HepG2 (cell line): ENCODE measurements around the gene TOMM40L. TPM values are rescaled to one million over a fixed set of nuclear protein-coding genes. Genes with fewer than 3 reads are reported as not detected.

Experiments
- CREM ChIP-seq, 2 experiments: sonication (generic) in 1 of 2; formaldehyde crosslinking in 1 of 2; IDR thresholded peaks; 2 replicates each; pipeline versions ENCODE4 v1.4.0 to v1.6.1; 2016 to 2020; ENCODE audit warnings: antibody characterized with exemption in 1 of 2, mild to moderate bottlenecking in 1 of 2, missing genetic modification reagents in 1 of 2
- DPF2 ChIP-seq: sonication (generic); formaldehyde crosslinking; IDR thresholded peaks from 2 replicates; pipeline ENCODE4 v1.4.0; 2020; ENCODE audit warnings: mild to moderate bottlenecking, low read depth, missing genetic modification reagents, borderline replicate concordance
- ELF1 ChIP-seq: sonication (generic); formaldehyde crosslinking; IDR thresholded peaks from 2 replicates; pipeline ENCODE4 v1.4.0; 2020; ENCODE audit warnings: missing genetic modification reagents
- FOXP1 ChIP-seq, 2 experiments: fragments of 450-650 bp in 1 of 2; IDR thresholded peaks; 2 replicates each; pipeline ENCODE4 v1.6.1; 2017 to 2018; ENCODE audit warnings: antibody characterized with exemption in 1 of 2
- GATAD1 ChIP-seq: IDR thresholded peaks from 2 replicates; pipeline ENCODE4 v1.6.1; 2016; ENCODE audit warnings: missing genetic modification reagents, missing compliant biosample characterization
- HMG20A ChIP-seq: IDR thresholded peaks from 2 replicates; pipeline ENCODE4 v1.6.1; 2016; ENCODE audit warnings: borderline replicate concordance
- PPARG ChIP-seq: conservative IDR thresholded peaks from 2 replicates; pipeline ENCODE4 v1.6.1; 2016; ENCODE audit warnings: missing biosample characterization, missing genetic modification reagents
- SP140L ChIP-seq: sonication (generic); formaldehyde crosslinking; IDR thresholded peaks from 2 replicates; pipeline ENCODE4 v1.4.0; 2020; ENCODE audit warnings: missing genetic modification reagents, borderline replicate concordance
- SYNCRIP ChIP-seq: fragments of 200-400 bp; formaldehyde crosslinking; IDR thresholded peaks from 2 replicates; pipeline ENCODE4 v1.6.1; 2018; ENCODE audit warnings: mild to moderate bottlenecking, low read depth, low read length; ENCODE audit not compliant: insufficient read depth
- TCF12 ChIP-seq, 2 experiments: fragments of 450-650 bp in 1 of 2; sonication (generic) in 1 of 2; formaldehyde crosslinking in 1 of 2; IDR thresholded peaks; 2 replicates each; pipeline versions ENCODE4 v1.6.1 to v1.8.0; 2017 to 2022; ENCODE audit warnings: antibody characterized with exemption in 1 of 2, mild to moderate bottlenecking in 1 of 2, missing genetic modification reagents in 1 of 2, moderate library complexity in 1 of 2
- TOE1 ChIP-seq: sonication (generic); formaldehyde crosslinking; IDR thresholded peaks from 2 replicates; pipeline ENCODE4 v1.4.0; 2020; ENCODE audit warnings: mild to moderate bottlenecking, missing genetic modification reagents
- YEATS2 ChIP-seq: sonication (generic); formaldehyde crosslinking; IDR thresholded peaks from 2 replicates; pipeline ENCODE4 v1.4.0; 2020; ENCODE audit warnings: missing genetic modification reagents, borderline replicate concordance
- ZNF83 ChIP-seq: sonication (generic); formaldehyde crosslinking; IDR thresholded peaks from 2 replicates; pipeline ENCODE4 v1.4.0; 2020; ENCODE audit warnings: missing genetic modification reagents, mild to moderate bottlenecking, borderline replicate concordance
- polyA plus RNA-seq, 8 experiments: library from polyadenylated mRNA; depleted of rRNA in 3 of 8; stranded (reverse) in 7 of 8; unstranded in 1 of 8; fragments of >200 nt; fragmentation: Illumina TruSeq in 4 of 8; extraction: Trizol in 4 of 8; gene quantifications; 2 replicates each; pipeline versions ENCODE4 v1.2.1 to v1.2.3, GENCODE V29; 2011 to 2016; ENCODE audit warnings: low read depth in 4 of 8, missing spikeins in 1 of 8, mixed read lengths in 1 of 8; ENCODE audit not compliant: insufficient read depth in 1 of 8
- total RNA-seq, 5 experiments: library from RNA; depleted of rRNA; stranded (reverse); fragments of >200 nt; fragmentation: Illumina TruSeq; extraction: Trizol; gene quantifications; 2 replicates each; pipeline ENCODE4 v1.2.3, GENCODE V29; 2016; ENCODE audit warnings: low read depth in 1 of 5
- TF ChIP-seq, protein P1 (sequence below): IDR thresholded peaks from 2 replicates; pipeline ENCODE4 v1.6.1; 2016; ENCODE audit warnings: low read depth, control low read depth
- TF ChIP-seq, protein P2 (sequence below): sonication (generic); formaldehyde crosslinking; IDR thresholded peaks from 2 replicates; pipeline ENCODE4 v1.5.1; 2020; ENCODE audit warnings: missing genetic modification reagents, mild to moderate bottlenecking, borderline replicate concordance
- TF ChIP-seq, protein P3 (sequence below): sonication (generic); formaldehyde crosslinking; IDR thresholded peaks from 2 replicates; pipeline ENCODE4 v1.8.0; 2022; ENCODE audit warnings: mild to moderate bottlenecking, missing genetic modification reagents, borderline replicate concordance
- TF ChIP-seq, protein P4 (sequence below): sonication (generic); formaldehyde crosslinking; IDR thresholded peaks from 2 replicates; pipeline ENCODE4 v1.4.0; 2020; ENCODE audit warnings: missing genetic modification reagents, mild to moderate bottlenecking, borderline replicate concordance
- TF ChIP-seq, protein P5 (sequence below): sonication (generic); formaldehyde crosslinking; IDR thresholded peaks from 2 replicates; pipeline ENCODE4 v1.5.1; 2020; ENCODE audit warnings: mild to moderate bottlenecking, missing genetic modification reagents, moderate library complexity

The TOMM40L gene
- total and polyA plus RNA-seq, 2 of the 13 experiments (the other 11 are each of a cell fraction or from before 2014, with no cell fraction given) = 14.1 to 26.2 TPM

DNA sequence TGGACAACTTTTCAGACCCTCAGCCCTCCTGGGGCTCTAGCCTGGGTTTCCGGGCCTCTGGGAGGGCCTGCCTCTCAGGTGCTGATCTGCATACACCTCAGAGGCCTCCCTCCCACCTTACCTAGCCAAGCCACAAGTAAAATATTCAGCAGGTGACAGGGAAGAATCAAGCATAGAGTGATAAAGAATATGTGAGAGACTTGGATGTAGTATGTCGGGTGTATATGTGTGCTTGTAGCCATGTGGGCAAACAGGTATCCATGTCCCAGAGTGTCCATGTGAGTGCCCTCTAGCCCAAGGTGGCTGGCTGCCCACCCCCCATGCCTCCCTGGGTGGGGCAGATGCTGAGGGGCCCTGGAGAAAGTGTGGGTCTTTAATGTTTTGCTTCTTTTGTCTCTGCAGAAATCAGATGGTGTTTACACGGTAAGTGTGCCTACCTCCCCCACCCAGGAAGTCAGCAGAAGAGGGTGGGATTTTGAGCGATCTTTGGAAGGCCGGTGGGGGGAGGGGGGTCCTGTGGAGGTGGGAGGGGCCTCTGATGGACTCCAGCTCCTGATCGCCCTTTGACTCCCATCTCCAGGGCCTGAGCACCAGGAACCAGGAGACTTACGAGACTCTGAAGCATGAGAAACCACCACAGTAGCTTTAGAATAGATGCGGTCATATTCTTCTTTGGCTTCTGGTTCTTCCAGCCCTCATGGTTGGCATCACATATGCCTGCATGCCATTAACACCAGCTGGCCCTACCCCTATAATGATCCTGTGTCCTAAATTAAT is 7.4 kb upstream of the TOMM40L start (continued):
- TF ChIP-seq, protein P1, sequence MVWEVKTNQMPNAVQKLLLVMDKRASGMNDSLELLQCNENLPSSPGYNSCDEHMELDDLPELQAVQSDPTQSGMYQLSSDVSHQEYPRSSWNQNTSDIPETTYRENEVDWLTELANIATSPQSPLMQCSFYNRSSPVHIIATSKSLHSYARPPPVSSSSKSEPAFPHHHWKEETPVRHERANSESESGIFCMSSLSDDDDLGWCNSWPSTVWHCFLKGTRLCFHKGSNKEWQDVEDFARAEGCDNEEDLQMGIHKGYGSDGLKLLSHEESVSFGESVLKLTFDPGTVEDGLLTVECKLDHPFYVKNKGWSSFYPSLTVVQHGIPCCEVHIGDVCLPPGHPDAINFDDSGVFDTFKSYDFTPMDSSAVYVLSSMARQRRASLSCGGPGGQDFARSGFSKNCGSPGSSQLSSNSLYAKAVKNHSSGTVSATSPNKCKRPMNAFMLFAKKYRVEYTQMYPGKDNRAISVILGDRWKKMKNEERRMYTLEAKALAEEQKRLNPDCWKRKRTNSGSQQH = no peak
- peak; percentile 89 for TF ChIP-seq PPARG (CRISPR knock-in tag)
- TF ChIP-seq, protein P2, sequence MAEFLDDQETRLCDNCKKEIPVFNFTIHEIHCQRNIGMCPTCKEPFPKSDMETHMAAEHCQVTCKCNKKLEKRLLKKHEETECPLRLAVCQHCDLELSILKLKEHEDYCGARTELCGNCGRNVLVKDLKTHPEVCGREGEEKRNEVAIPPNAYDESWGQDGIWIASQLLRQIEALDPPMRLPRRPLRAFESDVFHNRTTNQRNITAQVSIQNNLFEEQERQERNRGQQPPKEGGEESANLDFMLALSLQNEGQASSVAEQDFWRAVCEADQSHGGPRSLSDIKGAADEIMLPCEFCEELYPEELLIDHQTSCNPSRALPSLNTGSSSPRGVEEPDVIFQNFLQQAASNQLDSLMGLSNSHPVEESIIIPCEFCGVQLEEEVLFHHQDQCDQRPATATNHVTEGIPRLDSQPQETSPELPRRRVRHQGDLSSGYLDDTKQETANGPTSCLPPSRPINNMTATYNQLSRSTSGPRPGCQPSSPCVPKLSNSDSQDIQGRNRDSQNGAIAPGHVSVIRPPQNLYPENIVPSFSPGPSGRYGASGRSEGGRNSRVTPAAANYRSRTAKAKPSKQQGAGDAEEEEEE (CRISPR knock-in tag) = peak; percentile 36; the same call in 1 of the 2 replicates
- no peak for TF ChIP-seq SYNCRIP
- TF ChIP-seq, protein P3, sequence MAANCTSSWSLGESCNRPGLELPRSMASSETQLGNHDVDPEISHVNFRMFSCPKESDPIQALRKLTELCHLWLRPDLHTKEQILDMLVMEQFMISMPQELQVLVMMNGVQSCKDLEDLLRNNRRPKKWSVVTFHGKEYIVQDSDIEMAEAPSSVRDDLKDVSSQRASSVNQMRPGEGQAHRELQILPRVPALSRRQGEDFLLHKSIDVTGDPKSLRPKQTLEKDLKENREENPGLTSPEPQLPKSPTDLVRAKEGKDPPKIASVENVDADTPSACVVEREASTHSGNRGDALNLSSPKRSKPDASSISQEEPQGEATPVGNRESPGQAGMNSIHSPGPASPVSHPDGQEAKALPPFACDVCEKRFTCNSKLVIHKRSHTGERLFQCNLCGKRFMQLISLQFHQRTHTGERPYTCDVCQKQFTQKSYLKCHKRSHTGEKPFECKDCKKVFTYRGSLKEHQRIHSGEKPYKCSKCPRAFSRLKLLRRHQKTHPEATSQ = no peak
- peak; percentile 52; the same call in 1 of the 2 replicates for TF ChIP-seq HMG20A (CRISPR knock-in tag)
- peak; percentile 45; the same call in 1 of the 2 replicates for TF ChIP-seq GATAD1
- TF ChIP-seq ELF1 (CRISPR knock-in tag) = peak; percentile 81
- 0 out of 2 replicates have a peak, but pooled peaks have one; percentile 47 for TF ChIP-seq ZNF83 (CRISPR knock-in tag)
- TF ChIP-seq FOXP1 (IDR thresholded peaks at IDR 0.05) = no peak
- TF ChIP-seq FOXP1 (CRISPR knock-in tag; IDR thresholded peaks at IDR 0.05) = peak; percentile 94
- TF ChIP-seq, protein P4, sequence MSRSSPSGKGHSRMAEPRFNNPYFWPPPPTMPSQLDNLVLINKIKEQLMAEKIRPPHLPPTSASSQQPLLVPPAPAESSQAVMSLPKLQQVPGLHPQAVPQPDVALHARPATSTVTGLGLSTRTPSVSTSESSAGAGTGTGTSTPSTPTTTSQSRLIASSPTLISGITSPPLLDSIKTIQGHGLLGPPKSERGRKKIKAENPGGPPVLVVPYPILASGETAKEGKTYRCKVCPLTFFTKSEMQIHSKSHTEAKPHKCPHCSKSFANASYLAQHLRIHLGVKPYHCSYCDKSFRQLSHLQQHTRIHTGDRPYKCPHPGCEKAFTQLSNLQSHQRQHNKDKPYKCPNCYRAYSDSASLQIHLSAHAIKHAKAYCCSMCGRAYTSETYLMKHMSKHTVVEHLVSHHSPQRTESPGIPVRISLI = peak; percentile 59; the same call in 1 of the 2 replicates
- TF ChIP-seq, protein P5, sequence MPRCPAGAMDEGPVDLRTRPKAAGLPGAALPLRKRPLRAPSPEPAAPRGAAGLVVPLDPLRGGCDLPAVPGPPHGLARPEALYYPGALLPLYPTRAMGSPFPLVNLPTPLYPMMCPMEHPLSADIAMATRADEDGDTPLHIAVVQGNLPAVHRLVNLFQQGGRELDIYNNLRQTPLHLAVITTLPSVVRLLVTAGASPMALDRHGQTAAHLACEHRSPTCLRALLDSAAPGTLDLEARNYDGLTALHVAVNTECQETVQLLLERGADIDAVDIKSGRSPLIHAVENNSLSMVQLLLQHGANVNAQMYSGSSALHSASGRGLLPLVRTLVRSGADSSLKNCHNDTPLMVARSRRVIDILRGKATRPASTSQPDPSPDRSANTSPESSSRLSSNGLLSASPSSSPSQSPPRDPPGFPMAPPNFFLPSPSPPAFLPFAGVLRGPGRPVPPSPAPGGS (CRISPR knock-in tag) = peak; percentile 63; the same call in 1 of the 2 replicates
- peak; percentile 40; the same call in 1 of the 2 replicates for TF ChIP-seq YEATS2
- TF ChIP-seq TOE1 (CRISPR knock-in tag) = no peak
- no peak; the same call in 1 of the 2 replicates for TF ChIP-seq DPF2 (CRISPR knock-in tag)
- peak; percentile 84 for TF ChIP-seq CREM (IDR thresholded peaks at IDR 0.05)
- TF ChIP-seq CREM (CRISPR knock-in tag; IDR thresholded peaks at IDR 0.05) = no peak
- no peak for TF ChIP-seq TCF12 (IDR thresholded peaks at IDR 0.05)
- TF ChIP-seq TCF12 (CRISPR knock-in tag; IDR thresholded peaks at IDR 0.05) = no peak
- no peak for TF ChIP-seq SP140L (CRISPR knock-in tag)
